ENCODE results near the gene VAV3. TPM values are rescaled to one million over a fixed set of nuclear protein-coding genes. Genes with fewer than 3 reads are reported as not detected.

Gene VAV3
- total RNA-seq, 1 experiment from 2014 or later = 10.0 TPM

GRCh38 chr1:108000620-108001111 lies 35.7 kb upstream of the VAV3 start:
- Mint-ChIP-seq H3K36me3 (no peaks in the 10 kb centered on the region), H3K27me3 (ENCODE audit: low read depth) (no peaks in the 10 kb centered on the region), H3K4me3 (no peak overlapping the region), H3K4me1 (peaks cover 6% of the 10 kb centered on the region), H3K9me3 (peaks cover 4% of the 10 kb centered on the region; the same call in 1 of the 2 replicates), H3K27ac (no peak overlapping the region)
- no peak for TF ChIP-seq CBFB (CRISPR knock-in tag; IDR thresholded peaks at IDR 0.05; ENCODE audit: low read depth)
- no peak for TF ChIP-seq ATF3 (CRISPR knock-in tag; conservative IDR thresholded peaks at IDR 0.05)
- TF ChIP-seq ZNF396 (CRISPR knock-in tag; IDR thresholded peaks at IDR 0.05; ENCODE audit: borderline replicate concordance) = no peak
- TF ChIP-seq AR (CRISPR knock-in tag; IDR thresholded peaks at IDR 0.05) = no peak
- no peak for TF ChIP-seq MLX (CRISPR knock-in tag; IDR thresholded peaks at IDR 0.05)
- TF ChIP-seq ZNF281 (CRISPR knock-in tag; IDR thresholded peaks at IDR 0.05) = no peak
- TF ChIP-seq E2F4 (CRISPR knock-in tag; IDR thresholded peaks at IDR 0.05; ENCODE audit: borderline replicate concordance, low read depth) = no peak
- no peak for TF ChIP-seq ZNF232 (CRISPR knock-in tag; IDR thresholded peaks at IDR 0.05)
- no peak for TF ChIP-seq E2F1 (CRISPR knock-in tag; IDR thresholded peaks at IDR 0.05)
- TF ChIP-seq NR2C2 (CRISPR knock-in tag; IDR thresholded peaks at IDR 0.05) = no peak
- TF ChIP-seq GRHL2 (CRISPR knock-in tag; IDR thresholded peaks at IDR 0.05; ENCODE audit: insufficient replicate concordance, severe bottlenecking) = no peak
- TF ChIP-seq HMGXB4 (CRISPR knock-in tag; IDR thresholded peaks at IDR 0.05) = no peak
- TF ChIP-seq FOXP1 (CRISPR knock-in tag; IDR thresholded peaks at IDR 0.05; ENCODE audit: borderline replicate concordance) = no peak
- no peak for TF ChIP-seq CREB1 (CRISPR knock-in tag; IDR thresholded peaks at IDR 0.05)
- TF ChIP-seq ZNF138 (CRISPR knock-in tag; conservative IDR thresholded peaks at IDR 0.05) = no peak
- no peak for TF ChIP-seq AFF4 (CRISPR knock-in tag; IDR thresholded peaks at IDR 0.05; ENCODE audit: borderline replicate concordance)
- no peak for TF ChIP-seq ZBTB21 (CRISPR knock-in tag; IDR thresholded peaks at IDR 0.05; ENCODE audit: borderline replicate concordance)
- no peak for TF ChIP-seq ATF1 (CRISPR knock-in tag; IDR thresholded peaks at IDR 0.05)
- POLR2A ChIA-PET = interaction anchor here (0.6 kb wide), 1 partner anchor 36 kb away, joined by 4 read pairs; no protein-coding TSS in a partner anchor
- CTCF ChIA-PET = interaction anchor here (1.9 kb wide), 1 partner anchor 125 kb away, joined by 7 read pairs; no protein-coding TSS in a partner anchor
- DNase-seq (ENCODE audit: low spot score) (no peak), ATAC-seq (no peak)

Data from WTC11 (cell line).